ENCODE results near the gene SLC30A7.

DNA sequence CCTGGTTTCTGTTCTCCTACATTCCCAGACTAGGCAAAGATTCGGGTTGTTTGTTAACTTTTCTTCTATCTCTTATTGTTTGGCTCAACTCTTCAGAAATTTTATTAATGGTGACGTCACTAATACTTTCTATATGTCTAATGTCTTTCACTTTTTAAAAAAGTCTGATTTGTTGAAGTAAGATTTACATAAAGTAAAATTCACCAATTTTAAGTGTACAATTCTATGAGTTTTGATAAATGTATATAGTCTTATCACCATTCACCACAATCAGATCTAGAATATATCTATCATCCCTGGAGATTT, 29.0 kb upstream of the SLC30A7 start:
- TF ChIP-seq, protein P1, sequence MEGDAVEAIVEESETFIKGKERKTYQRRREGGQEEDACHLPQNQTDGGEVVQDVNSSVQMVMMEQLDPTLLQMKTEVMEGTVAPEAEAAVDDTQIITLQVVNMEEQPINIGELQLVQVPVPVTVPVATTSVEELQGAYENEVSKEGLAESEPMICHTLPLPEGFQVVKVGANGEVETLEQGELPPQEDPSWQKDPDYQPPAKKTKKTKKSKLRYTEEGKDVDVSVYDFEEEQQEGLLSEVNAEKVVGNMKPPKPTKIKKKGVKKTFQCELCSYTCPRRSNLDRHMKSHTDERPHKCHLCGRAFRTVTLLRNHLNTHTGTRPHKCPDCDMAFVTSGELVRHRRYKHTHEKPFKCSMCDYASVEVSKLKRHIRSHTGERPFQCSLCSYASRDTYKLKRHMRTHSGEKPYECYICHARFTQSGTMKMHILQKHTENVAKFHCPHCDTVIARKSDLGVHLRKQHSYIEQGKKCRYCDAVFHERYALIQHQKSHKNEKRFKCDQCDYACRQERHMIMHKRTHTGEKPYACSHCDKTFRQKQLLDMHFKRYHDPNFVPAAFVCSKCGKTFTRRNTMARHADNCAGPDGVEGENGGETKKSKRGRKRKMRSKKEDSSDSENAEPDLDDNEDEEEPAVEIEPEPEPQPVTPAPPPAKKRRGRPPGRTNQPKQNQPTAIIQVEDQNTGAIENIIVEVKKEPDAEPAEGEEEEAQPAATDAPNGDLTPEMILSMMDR (IDR thresholded peaks at IDR 0.05; ENCODE audit: low read depth, low read length), result no peak
- no peak for TF ChIP-seq EZH2phosphoT487 (IDR thresholded peaks at IDR 0.05; ENCODE audit: low read depth)
